HepG2 (cell line): ENCODE results near the gene P2RX1. TPM values are rescaled to one million over a fixed set of nuclear protein-coding genes. Genes with fewer than 3 reads are reported as not detected.

Experiments
- ATAC-seq: fragments of 200-7000 bp; cut with Tn5 transposase; 3 replicates; pipeline ENCODE4 v1.9.1; 2020; ENCODE audit warnings: mild to moderate bottlenecking, moderate library complexity
- BruUV-seq: library from RNA; stranded (reverse); fragments of 400-500 nt; replicated peaks from 2 replicates; lab custom pipeline; 2021; lab: Mats Ljungman, UMichigan
- CTCF ChIA-PET: fragments of 300-600 bp; formaldehyde crosslinking; extraction: SDS; loops from one replicate; lab custom pipeline; 2021; ENCODE audit warnings: low total read pairs, inconsistent platforms, low intra/inter-chr PET ratio; lab: Yijun Ruan, JAX
- POLR2A ChIA-PET: fragments of 350-600 bp; sonication (Branson Sonifier 250); formaldehyde crosslinking; loops from one replicate; lab custom pipeline; 2020; ENCODE audit warnings: antibody characterized with exemption, inconsistent platforms; lab: Yijun Ruan, JAX
- DNase-seq: peaks from one replicate; pipeline ENCODE4 v3.0.0-alpha.2; 2015; ENCODE audit warnings: low spot score
- FAIRE-seq: peaks from 3 replicates; lab custom pipeline; 2011; peaks lifted over from hg19 to GRCh38; lab: Jason Lieb, UNC
- H2AFZ ChIP-seq: one replicate; pipeline ENCODE4 v1.6.1; 2011; ENCODE audit warnings: low read length, inconsistent platforms
- H3K27ac ChIP-seq: fragments of 300-600 bp; 3 replicates; pipeline ENCODE4 v1.8.0; 2011; ENCODE audit warnings: mixed run types, mild to moderate bottlenecking, mixed read lengths, low read length, inconsistent platforms; ENCODE audit not compliant: insufficient read depth; ENCODE audit errors: extremely low read length
- H3K27me3 ChIP-seq, 2 experiments: fragments of 200-600 bp in 1 of 2; 2 replicates in 1 of 2; 3 replicates in 1 of 2; pipeline versions ENCODE4 v1.6.0 to v1.8.0; 2011; ENCODE audit warnings: low read length in 2 of 2, mild to moderate bottlenecking in 2 of 2, moderate library complexity in 2 of 2, inconsistent platforms in 1 of 2; ENCODE audit not compliant: insufficient read depth in 2 of 2, control insufficient read depth in 1 of 2
- H3K36me3 ChIP-seq, 2 experiments: fragments of 200-600 bp in 1 of 2; replicated peaks in 1 of 2; 2 replicates in 1 of 2; 3 replicates in 1 of 2; pipeline versions ENCODE4 v1.5.1 to v1.8.0; 2011; ENCODE audit warnings: low read length in 2 of 2, inconsistent platforms in 1 of 2; ENCODE audit not compliant: insufficient read depth in 2 of 2, control insufficient read depth in 1 of 2
- H3K4me1 ChIP-seq: 2 replicates; pipeline ENCODE4 v1.5.1; 2012; ENCODE audit warnings: low read length, inconsistent platforms; ENCODE audit not compliant: insufficient read depth
- H3K4me2 ChIP-seq: 2 replicates; pipeline ENCODE4 v1.6.0; 2011; ENCODE audit warnings: low read depth, low read length, inconsistent platforms
- H3K4me3 ChIP-seq, 3 experiments: fragments of 200-600 bp in 1 of 3; sonication (generic), shearing (Covaris generic) in 1 of 3; replicated peaks in 1 of 3; 2 replicates each; pipeline ENCODE4 v1.5.1; 2011 to 2016; ENCODE audit warnings: low read length in 3 of 3, inconsistent platforms in 2 of 3, low read depth in 2 of 3, mild to moderate bottlenecking in 2 of 3, control low read depth in 1 of 3, mixed read lengths in 1 of 3; ENCODE audit not compliant: insufficient read depth in 1 of 3
- H3K79me2 ChIP-seq: one replicate; pipeline ENCODE4 v1.6.1; 2011; ENCODE audit warnings: low read length, inconsistent platforms; ENCODE audit not compliant: insufficient read depth
- H3K9ac ChIP-seq: 2 replicates; pipeline ENCODE4 v1.6.0; 2011; ENCODE audit warnings: mild to moderate bottlenecking, low read depth, low read length, inconsistent platforms; ENCODE audit not compliant: insufficient read depth
- H3K9me3 ChIP-seq: 2 replicates; pipeline ENCODE4 v1.5.1; 2012; ENCODE audit warnings: mild to moderate bottlenecking, low read length
- H4K20me1 ChIP-seq: 2 replicates; pipeline ENCODE4 v1.6.0; 2011; ENCODE audit warnings: inconsistent platforms, mild to moderate bottlenecking, low read length, moderate library complexity; ENCODE audit not compliant: insufficient read depth
- GATA4 ChIP-seq: sonication (generic); IDR thresholded peaks from 2 replicates; pipeline ENCODE4 v1.6.1; 2016; ENCODE audit warnings: antibody characterized with exemption, low read depth, borderline replicate concordance
- WGBS: methylation state at CpG from one replicate; pipeline ENCODE4 v1.1.6; 2017; ENCODE audit warnings: low lambda C conversion rate; 5-methylcytosine and 5-hydroxymethylcytosine counted together
- in situ Hi-C: cut with HindIII; loops from 2 replicates; pipeline ENCODE4 v1.10.0; 2017; ENCODE audit warnings: low pct_unique_long_range_greater_than_20kb; ENCODE audit not compliant: extremely low pct_ligation_motif_present
- intact Hi-C: fragments of 100-400 bp; cut with micrococcal nuclease; formaldehyde crosslinking; loops from one replicate; pipeline ENCODE4 v1.10.0; 2022; ENCODE audit not compliant: unreplicated experiment
- polyA plus RNA-seq, 8 experiments: library from polyadenylated mRNA; depleted of rRNA in 3 of 8; stranded (reverse) in 7 of 8; unstranded in 1 of 8; fragments of >200 nt; fragmentation: Illumina TruSeq in 4 of 8; extraction: Trizol in 4 of 8; gene quantifications; 2 replicates each; pipeline versions ENCODE4 v1.2.1 to v1.2.3, GENCODE V29; 2011 to 2016; ENCODE audit warnings: low read depth in 4 of 8, missing spikeins in 1 of 8, mixed read lengths in 1 of 8; ENCODE audit not compliant: insufficient read depth in 1 of 8
- total RNA-seq, 5 experiments: library from RNA; depleted of rRNA; stranded (reverse); fragments of >200 nt; fragmentation: Illumina TruSeq; extraction: Trizol; gene quantifications; 2 replicates each; pipeline ENCODE4 v1.2.3, GENCODE V29; 2016; ENCODE audit warnings: low read depth in 1 of 5
- TF ChIP-seq, protein P1 (sequence below): sonication (generic); formaldehyde crosslinking; IDR thresholded peaks from 2 replicates; pipeline ENCODE4 v1.4.0; 2020; ENCODE audit warnings: mild to moderate bottlenecking, missing genetic modification reagents

P2RX1 gene
- total and polyA plus RNA-seq, 2 of the 13 experiments (the other 11 are each of a cell fraction or from before 2014, with no cell fraction given) = 0.04 to 0.50 TPM

- TF ChIP-seq GATA4 = no peak
- TF ChIP-seq, protein P1, sequence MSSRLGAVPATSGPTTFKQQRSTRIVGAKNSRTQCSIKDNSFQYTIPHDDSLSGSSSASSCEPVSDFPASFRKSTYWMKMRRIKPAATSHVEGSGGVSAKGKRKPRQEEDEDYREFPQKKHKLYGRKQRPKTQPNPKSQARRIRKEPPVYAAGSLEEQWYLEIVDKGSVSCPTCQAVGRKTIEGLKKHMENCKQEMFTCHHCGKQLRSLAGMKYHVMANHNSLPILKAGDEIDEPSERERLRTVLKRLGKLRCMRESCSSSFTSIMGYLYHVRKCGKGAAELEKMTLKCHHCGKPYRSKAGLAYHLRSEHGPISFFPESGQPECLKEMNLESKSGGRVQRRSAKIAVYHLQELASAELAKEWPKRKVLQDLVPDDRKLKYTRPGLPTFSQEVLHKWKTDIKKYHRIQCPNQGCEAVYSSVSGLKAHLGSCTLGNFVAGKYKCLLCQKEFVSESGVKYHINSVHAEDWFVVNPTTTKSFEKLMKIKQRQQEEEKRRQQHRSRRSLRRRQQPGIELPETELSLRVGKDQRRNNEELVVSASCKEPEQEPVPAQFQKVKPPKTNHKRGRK (CRISPR knock-in tag) = 0 out of 2 replicates have a peak, but pooled peaks have one; percentile 35
- TF ChIP-seq, all 625 proteins: peak for 1
- Histone ChIP-seq H3K27ac (no peak overlapping the region), H3K4me1 (peaks cover 49% of the 10 kb centered on the region), H3K36me3 (peaks cover 0 to 14% of the 10 kb centered on the region in 2 experiments; a peak in 2 of 5 replicates), H3K27me3 (no peaks in the 10 kb centered on the region; a peak in 1 of 5 replicates), H3K79me2 (peaks cover 25% of the 10 kb centered on the region), H3K9me3 (no peaks in the 10 kb centered on the region), H3K4me2 (no peak overlapping the region), H3K9ac (no peak overlapping the region), H3K4me3 (no peak overlapping the region), H2AFZ (no peak overlapping the region), H4K20me1 (peaks cover 3% of the 10 kb centered on the region; the same call in 1 of the 2 replicates)
- ATAC-seq (no peak), DNase-seq (no peak), FAIRE-seq (no peak)
- BruUV-seq = no TSS peak
- POLR2A ChIA-PET = interaction anchor here (0.8 to 2.3 kb wide), 3 partner anchors 82 to 297 kb away, joined by 3 to 6 read pairs (median 3); no protein-coding TSS in a partner anchor
- intact Hi-C loops (loop anchor here (5.0 kb wide), 1 partner anchor 60 kb away; no protein-coding TSS in a partner anchor), in situ Hi-C loops (no loop called here)
- CTCF ChIA-PET = interaction anchor here (1.0 kb wide), 1 partner anchor 60 kb away, joined by 3 read pairs; no protein-coding TSS in a partner anchor
- WGBS = 72% methylated on average over 9 of the region's 9 CpGs
Observed at GRCh38 chr17:3847165-3847670, 69.0 kb downstream of the P2RX1 start.

Other genes with a start within 250 kb of the P2RX1 start
- gene TAX1BP3, start 247.9 kb downstream of the P2RX1 start, total RNA-seq (2016; rRNA removed; fragmentation: Illumina TruSeq; extraction: Trizol) = 44.5 and 45.1 TPM in 2 replicates
- gene TAX1BP3, start 247.9 kb downstream of the P2RX1 start, polyA plus RNA-seq (2011; rRNA removed) = 16.7 and 20.4 TPM in 2 replicates
- 42.2 and 45.1 TPM in 2 replicates for gene EMC6, start 247.7 kb downstream of the P2RX1 start, total RNA-seq (2016; rRNA removed; fragmentation: Illumina TruSeq; extraction: Trizol)
- 47.7 and 53.7 TPM in 2 replicates for gene EMC6, start 247.7 kb downstream of the P2RX1 start, polyA plus RNA-seq (2011; rRNA removed)
- gene P2RX5, start 220.3 kb downstream of the P2RX1 start, total RNA-seq (2016; rRNA removed; fragmentation: Illumina TruSeq; extraction: Trizol) = 0.90 and 0.95 TPM in 2 replicates
- gene P2RX5, start 220.3 kb downstream of the P2RX1 start, polyA plus RNA-seq (2011; rRNA removed) = 1.0 and 1.7 TPM in 2 replicates
- gene HASPIN, start 192.6 kb downstream of the P2RX1 start, total RNA-seq (2016; rRNA removed; fragmentation: Illumina TruSeq; extraction: Trizol) = 7.8 and 8.1 TPM in 2 replicates
- 1.9 and 2.7 TPM in 2 replicates for gene HASPIN, start 192.6 kb downstream of the P2RX1 start, polyA plus RNA-seq (2011; rRNA removed)
- gene ITGAE, start 115.3 kb downstream of the P2RX1 start, total RNA-seq (2016; rRNA removed; fragmentation: Illumina TruSeq; extraction: Trizol) = 49.0 and 56.3 TPM in 2 replicates
- gene ITGAE, start 115.3 kb downstream of the P2RX1 start, polyA plus RNA-seq (2011; rRNA removed) = 38.2 and 42.3 TPM in 2 replicates
- 20.6 and 24.8 TPM in 2 replicates for gene NCBP3, start 70.2 kb downstream of the P2RX1 start, total RNA-seq (2016; rRNA removed; fragmentation: Illumina TruSeq; extraction: Trizol)
- gene NCBP3, start 70.2 kb downstream of the P2RX1 start, polyA plus RNA-seq (2011; rRNA removed) = 16.6 and 19.5 TPM in 2 replicates
- gene CAMKK1, start 23.4 kb downstream of the P2RX1 start, total RNA-seq (2016; rRNA removed; fragmentation: Illumina TruSeq; extraction: Trizol) = 0.83 and 1.5 TPM in 2 replicates
- 1.6 and 2.1 TPM in 2 replicates for gene CAMKK1, start 23.4 kb downstream of the P2RX1 start, polyA plus RNA-seq (2011; rRNA removed)
- not detected in 2 replicates for gene ATP2A3, start 48.0 kb upstream of the P2RX1 start, total RNA-seq (2016; rRNA removed; fragmentation: Illumina TruSeq; extraction: Trizol)
- 0.07 and 0.10 TPM in 2 replicates for gene ATP2A3, start 48.0 kb upstream of the P2RX1 start, polyA plus RNA-seq (2011; rRNA removed)
- gene ZZEF1, start 226.6 kb upstream of the P2RX1 start, total RNA-seq (2016; rRNA removed; fragmentation: Illumina TruSeq; extraction: Trizol) = 8.7 and 10.2 TPM in 2 replicates
- gene ZZEF1, start 226.6 kb upstream of the P2RX1 start, polyA plus RNA-seq (2011; rRNA removed) = 7.7 and 7.9 TPM in 2 replicates
- 5.8 and 7.6 TPM in 2 replicates for gene CYB5D2, start 226.7 kb upstream of the P2RX1 start, total RNA-seq (2016; rRNA removed; fragmentation: Illumina TruSeq; extraction: Trizol)
- gene CYB5D2, start 226.7 kb upstream of the P2RX1 start, polyA plus RNA-seq (2011; rRNA removed) = 9.6 and 12.2 TPM in 2 replicates